Measurements from ENCODE around the gene PHACTR4. TPM values are rescaled to one million over a fixed set of nuclear protein-coding genes. Genes with fewer than 3 reads are reported as not detected.
A peak's percentile ranks its signal among the peaks of the same experiment; 100 is the strongest.
"Not testable (repeated sequence)": the region's sequence is repeated elsewhere in the genome, so short reads cannot be mapped to it uniquely, and the experiment has no call there.

The PHACTR4 gene
- total RNA-seq, 2 donors from 2014 or later = 23.5 to 30.4 TPM

DNA sequence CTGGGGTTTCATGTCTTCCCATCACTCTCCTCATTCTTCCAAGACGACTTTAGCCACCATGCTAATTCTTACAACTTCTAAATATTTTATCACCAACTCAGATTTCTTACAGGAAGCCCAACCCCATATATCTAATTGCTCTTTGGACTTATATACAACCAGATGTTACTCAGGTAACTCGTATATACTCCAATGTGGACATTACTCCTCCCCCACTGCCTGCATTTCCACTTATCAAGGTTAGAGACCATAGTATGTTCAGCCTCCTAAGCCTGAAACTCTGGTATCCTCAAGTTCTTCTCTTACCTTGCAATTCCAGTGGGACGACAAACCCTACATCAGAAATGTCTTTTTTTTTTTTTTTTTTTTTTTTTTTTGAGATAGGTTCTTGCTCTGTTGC, 133.6 kb downstream of the PHACTR4 start:
- ATAC-seq = no peak
- no peaks in the 10 kb centered on the region for H3K9me3 Mint-ChIP-seq
- no peak overlapping the region for H3K27ac Mint-ChIP-seq

GRCh38 chr1:28505406-28506187, 136.1 kb downstream of the PHACTR4 start, which contains the start of gene RCC1:
RCC1 (plus strand) TSS chr1:28506043; CDS start chr1:28529867, 23,824 bp downstream.
- peak; percentile 84 to 91 for ATAC-seq
- Mint-ChIP-seq H3K36me3 (peaks cover 53 to 58% of the 10 kb centered on the region in 2 donors), H3K9me3 (no peaks in the 10 kb centered on the region), H3K27ac (peak within 1 kb of the TSS; percentile 99 to 100)
- DNase-seq (ENCODE audit: low spot score in 2 of 2) = peak; percentile 92 to 96

More for the DNA sequence above, 133.6 kb downstream of the PHACTR4 start:
- H3K36me3 Mint-ChIP-seq = peaks cover 29 to 33% of the 10 kb centered on the region in 2 donors
- DNase-seq (ENCODE audit: low spot score in 2 of 2) = no peak

DNA sequence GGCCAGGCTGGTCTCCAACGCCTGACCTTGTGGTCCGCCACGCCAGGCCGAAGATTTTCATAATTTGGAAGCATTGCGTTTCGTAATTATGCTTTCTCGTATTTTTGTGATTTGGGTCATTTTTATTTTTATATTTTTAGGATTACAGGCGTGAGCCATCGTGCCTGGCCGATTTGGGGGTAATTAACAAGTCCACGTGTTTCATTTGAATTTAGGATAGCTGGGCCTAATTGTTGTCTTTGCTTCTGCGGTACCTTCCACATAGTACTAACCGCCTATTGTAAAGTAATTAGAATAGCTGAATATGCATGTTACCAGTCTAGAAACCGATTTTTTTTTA, 137.3 kb downstream of the PHACTR4 start:
- DNase-seq (ENCODE audit: low spot score in 2 of 2) = no peak
- Mint-ChIP-seq H3K36me3 (peaks cover 56 to 65% of the 10 kb centered on the region in 2 donors), H3K9me3 (no peaks in the 10 kb centered on the region)

DNA sequence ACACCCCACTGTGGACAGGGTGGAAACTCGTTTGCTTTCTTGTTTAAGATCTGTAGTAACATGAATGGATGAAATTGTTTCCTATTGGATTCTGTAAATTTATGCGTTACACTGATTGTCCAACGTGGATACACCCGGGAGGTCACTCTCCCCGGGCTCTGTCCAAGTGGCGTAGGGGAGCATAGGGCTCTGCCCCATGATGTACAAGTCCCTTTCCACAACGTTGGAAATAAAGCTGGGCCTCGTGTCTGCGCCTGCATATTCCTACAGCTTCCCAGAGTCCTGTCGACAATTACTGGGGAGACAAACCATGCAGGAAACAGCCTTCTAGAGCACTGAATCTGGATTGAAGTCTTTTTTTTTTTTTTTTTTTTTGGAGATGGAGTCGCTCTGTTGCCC, 137.7 kb downstream of the PHACTR4 start:
- Mint-ChIP-seq H3K27ac (peak overlapping the region; percentile 99 to 100), H3K9me3 (no peaks in the 10 kb centered on the region), H3K36me3 (peaks cover 56 to 68% of the 10 kb centered on the region in 2 donors)
- ATAC-seq (no peak), DNase-seq (ENCODE audit: low spot score in 2 of 2) (no peak)

More for the DNA sequence above, 137.3 kb downstream of the PHACTR4 start:
- ATAC-seq = no peak
- H3K27ac Mint-ChIP-seq = peak overlapping the region; percentile 99 to 100

- Mint-ChIP-seq H3K36me3 (peaks cover 56 to 74% of the 10 kb centered on the region in 2 donors), H3K27ac (peak overlapping the region; percentile 99 to 100), H3K9me3 (no peaks in the 10 kb centered on the region)
- DNase-seq (ENCODE audit: low spot score in 2 of 2) = no peak
- ATAC-seq = no peak
Observed at GRCh38 chr1:28507646-28508434, 138.3 kb downstream of the PHACTR4 start.

- ATAC-seq (no peak), DNase-seq (ENCODE audit: low spot score in 2 of 2) (no peak)
- H3K9me3 Mint-ChIP-seq = no peaks in the 10 kb centered on the region
- peaks cover 56 to 75% of the 10 kb centered on the region in 2 donors for H3K36me3 Mint-ChIP-seq
- H3K27ac Mint-ChIP-seq = peak overlapping the region; percentile 99 to 100
Observed at GRCh38 chr1:28508435-28508754, 138.9 kb downstream of the PHACTR4 start.

GRCh38 chr1:28509705-28510272, 140.2 kb downstream of the PHACTR4 start:
- ATAC-seq = no peak
- Mint-ChIP-seq H3K36me3 (peaks cover 56 to 75% of the 10 kb centered on the region in 2 donors), H3K9me3 (no peaks in the 10 kb centered on the region), H3K27ac (peak overlapping the region; percentile 99 to 100)
- DNase-seq (ENCODE audit: low spot score in 2 of 2) = peak in 1 of 2 donors; percentile 37

DNA sequence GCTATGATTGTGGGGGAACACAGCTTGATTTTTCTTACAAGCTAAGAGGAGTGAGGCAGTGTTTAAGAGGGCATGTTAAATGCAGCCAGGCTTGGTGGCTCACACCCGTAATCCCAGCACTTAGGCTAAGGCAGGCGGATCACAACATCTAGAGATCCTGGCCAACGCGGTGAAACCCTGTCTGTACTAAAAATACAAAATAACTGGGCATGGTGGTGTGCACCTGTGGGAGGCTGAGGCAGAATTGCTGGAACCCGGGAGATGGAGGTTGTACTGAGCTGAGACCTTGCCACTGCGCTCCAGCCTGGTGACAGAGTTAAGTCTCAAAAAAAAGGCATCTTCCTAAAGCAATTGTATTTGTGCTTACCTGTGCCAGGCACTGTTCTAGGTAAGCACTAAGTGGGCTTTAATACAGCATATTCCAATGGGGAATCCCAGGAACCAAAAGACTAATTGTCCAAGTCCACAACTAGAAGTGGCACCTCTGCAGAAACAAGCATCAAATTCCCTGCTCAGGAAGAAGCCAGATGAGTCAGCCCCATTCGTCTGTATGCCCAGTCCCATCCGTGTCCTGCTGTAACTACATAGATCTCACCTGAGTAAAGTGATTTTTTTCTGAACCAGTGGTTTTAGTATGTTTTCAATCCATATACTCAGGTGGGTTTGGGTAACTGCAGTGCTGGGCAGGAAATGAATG, 140.9 kb downstream of the PHACTR4 start:
- peak in 1 of 2 donors; percentile 1 for ATAC-seq
- Mint-ChIP-seq H3K36me3 (peaks cover 54 to 69% of the 10 kb centered on the region in 2 donors), H3K9me3 (no peaks in the 10 kb centered on the region), H3K27ac (peak overlapping the region; percentile 99 to 100)
- DNase-seq (ENCODE audit: low spot score in 2 of 2) = peak in 1 of 2 donors; percentile 37

DNA sequence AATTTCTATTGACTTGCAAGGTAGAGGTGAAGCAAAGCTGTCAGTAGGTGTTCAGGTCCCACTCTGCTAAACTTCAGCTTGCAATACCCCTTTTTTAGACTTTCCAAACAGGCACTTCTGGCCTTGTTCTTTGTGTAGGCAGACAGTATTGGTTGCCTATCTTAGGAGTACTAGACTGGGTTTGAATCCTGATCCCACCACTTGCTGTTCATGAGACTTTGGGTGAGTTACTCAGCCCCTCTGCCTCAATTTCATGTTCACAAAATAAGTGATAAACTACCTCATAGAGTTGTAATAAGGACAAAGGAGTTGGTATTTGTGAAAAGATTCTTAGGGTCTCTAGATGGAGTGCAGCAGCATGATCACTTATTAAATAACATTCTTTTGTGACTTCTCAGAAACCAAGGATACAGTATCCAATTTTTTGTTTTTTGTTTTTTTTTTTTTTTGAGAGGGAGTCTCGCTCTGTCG, 141.5 kb downstream of the PHACTR4 start:
- peak in 1 of 2 donors; percentile 1 for ATAC-seq
- H3K9me3 Mint-ChIP-seq = no peaks in the 10 kb centered on the region
- peak in 1 of 2 donors; percentile 36 for DNase-seq (ENCODE audit: low spot score in 2 of 2)
- H3K36me3 Mint-ChIP-seq = peaks cover 48 to 63% of the 10 kb centered on the region in 2 donors
- peak overlapping the region; percentile 59 to 100 for H3K27ac Mint-ChIP-seq

- DNase-seq (ENCODE audit: low spot score in 2 of 2) = no peak
- peak overlapping the region; percentile 59 to 100 for H3K27ac Mint-ChIP-seq
Observed at GRCh38 chr1:28512058-28512611, 142.6 kb downstream of the PHACTR4 start.

GRCh38 chr1:28514445-28514933, 144.9 kb downstream of the PHACTR4 start:
- not testable (repeated sequence) for ATAC-seq; H3K9me3 Mint-ChIP-seq; DNase-seq (ENCODE audit: low spot score in 2 of 2)
- Mint-ChIP-seq H3K36me3 (peaks cover 18 to 29% of the 10 kb centered on the region in 2 donors), H3K27ac (peak overlapping the region; percentile 59 to 100)

More at GRCh38 chr1:28512058-28512611, 142.6 kb downstream of the PHACTR4 start:
- H3K36me3 Mint-ChIP-seq = peaks cover 37 to 52% of the 10 kb centered on the region in 2 donors
- no peak for ATAC-seq
- no peaks in the 10 kb centered on the region for H3K9me3 Mint-ChIP-seq

GRCh38 chr1:28516518-28516956, 147.0 kb downstream of the PHACTR4 start:
- ATAC-seq (no peak), DNase-seq (ENCODE audit: low spot score in 2 of 2) (no peak)
- peak overlapping the region in 1 of 2 donors; percentile 78 for H3K27ac Mint-ChIP-seq
- peaks cover 5 to 16% of the 10 kb centered on the region in 2 donors for H3K36me3 Mint-ChIP-seq
- H3K9me3 Mint-ChIP-seq = no peaks in the 10 kb centered on the region

DNA sequence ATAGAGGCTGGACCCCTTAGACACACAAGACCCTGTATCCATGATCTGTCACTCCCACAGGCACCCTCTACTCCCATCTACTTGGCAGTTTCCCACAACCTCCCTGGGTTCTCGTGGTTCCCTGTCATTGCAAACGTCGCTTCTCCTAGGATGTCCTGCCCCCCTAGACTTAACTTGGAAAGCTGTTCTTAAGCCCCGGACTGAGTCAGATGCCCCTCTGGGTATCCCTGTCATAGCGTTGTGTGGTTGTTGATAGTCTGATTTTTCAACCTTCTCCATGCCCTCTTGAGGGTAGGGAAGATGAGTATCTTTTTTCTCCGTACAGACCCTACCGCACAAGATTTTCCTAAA, 148.1 kb downstream of the PHACTR4 start:
- H3K27ac Mint-ChIP-seq = peak overlapping the region; percentile 44 to 78
- ATAC-seq (peak; percentile 8 to 11), DNase-seq (ENCODE audit: low spot score in 2 of 2) (no peak)
- no peaks in the 10 kb centered on the region for H3K9me3 Mint-ChIP-seq
- peaks cover 5 to 16% of the 10 kb centered on the region in 2 donors for H3K36me3 Mint-ChIP-seq

GRCh38 chr1:28518000-28518744, 148.6 kb downstream of the PHACTR4 start:
- peak; percentile 66 to 67 for ATAC-seq
- H3K9me3 Mint-ChIP-seq = no peaks in the 10 kb centered on the region

DNA sequence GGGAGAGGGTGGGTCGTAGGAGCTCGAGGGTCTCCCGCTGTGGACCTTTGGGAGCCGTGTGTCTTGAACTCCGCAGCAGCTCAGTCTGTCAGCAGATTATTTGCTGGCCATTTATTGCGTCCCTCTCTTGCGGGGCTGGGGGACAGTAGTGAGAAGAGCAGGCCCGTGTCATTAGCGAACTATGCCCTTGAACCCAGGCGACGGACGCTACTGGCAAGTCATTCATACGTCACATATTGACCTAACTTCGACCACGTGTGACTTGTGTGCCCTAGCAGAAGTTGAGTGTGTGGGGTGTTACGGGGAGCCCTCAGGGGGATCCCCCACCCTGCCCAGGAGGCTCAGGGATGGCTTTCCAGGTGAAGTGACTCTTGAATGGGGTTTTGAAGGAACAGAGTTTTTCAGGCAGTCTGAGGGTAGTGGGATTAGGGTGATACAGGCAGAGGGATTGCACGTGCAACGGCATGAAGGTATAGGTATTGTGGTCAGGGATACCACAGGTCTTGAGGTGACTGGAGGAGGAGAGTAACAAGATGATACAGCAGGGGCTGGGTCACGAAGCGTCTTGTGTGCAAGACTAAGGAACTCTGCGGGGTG, 149.3 kb downstream of the PHACTR4 start:
- ATAC-seq (peak; percentile 54 to 78), DNase-seq (ENCODE audit: low spot score in 2 of 2) (peak; percentile 57 to 78)
- peak overlapping the region; percentile 78 to 95 for H3K27ac Mint-ChIP-seq

More at GRCh38 chr1:28518000-28518744, 148.6 kb downstream of the PHACTR4 start:
- Mint-ChIP-seq H3K27ac (peak overlapping the region; percentile 78 to 95), H3K36me3 (peaks cover 5 to 14% of the 10 kb centered on the region in 2 donors)
- DNase-seq (ENCODE audit: low spot score in 2 of 2) = peak; percentile 92 to 97

More for the DNA sequence above, 149.3 kb downstream of the PHACTR4 start:
- H3K9me3 Mint-ChIP-seq = no peaks in the 10 kb centered on the region
- H3K36me3 Mint-ChIP-seq = peaks cover 5 to 19% of the 10 kb centered on the region in 2 donors

Measured in activated naive CD4-positive, alpha-beta T cell treated with anti-CD3 and anti-CD28 coated beads, Interleukin-2, amount 50 U/mL, for 72 hours (primary cell).